ENCODE results near the gene RPL22L1.
"Not testable (repeated sequence)": the region's sequence is repeated elsewhere in the genome, so short reads cannot be mapped to it uniquely, and the experiment has no call there.

Gene RPL22L1

DNA sequence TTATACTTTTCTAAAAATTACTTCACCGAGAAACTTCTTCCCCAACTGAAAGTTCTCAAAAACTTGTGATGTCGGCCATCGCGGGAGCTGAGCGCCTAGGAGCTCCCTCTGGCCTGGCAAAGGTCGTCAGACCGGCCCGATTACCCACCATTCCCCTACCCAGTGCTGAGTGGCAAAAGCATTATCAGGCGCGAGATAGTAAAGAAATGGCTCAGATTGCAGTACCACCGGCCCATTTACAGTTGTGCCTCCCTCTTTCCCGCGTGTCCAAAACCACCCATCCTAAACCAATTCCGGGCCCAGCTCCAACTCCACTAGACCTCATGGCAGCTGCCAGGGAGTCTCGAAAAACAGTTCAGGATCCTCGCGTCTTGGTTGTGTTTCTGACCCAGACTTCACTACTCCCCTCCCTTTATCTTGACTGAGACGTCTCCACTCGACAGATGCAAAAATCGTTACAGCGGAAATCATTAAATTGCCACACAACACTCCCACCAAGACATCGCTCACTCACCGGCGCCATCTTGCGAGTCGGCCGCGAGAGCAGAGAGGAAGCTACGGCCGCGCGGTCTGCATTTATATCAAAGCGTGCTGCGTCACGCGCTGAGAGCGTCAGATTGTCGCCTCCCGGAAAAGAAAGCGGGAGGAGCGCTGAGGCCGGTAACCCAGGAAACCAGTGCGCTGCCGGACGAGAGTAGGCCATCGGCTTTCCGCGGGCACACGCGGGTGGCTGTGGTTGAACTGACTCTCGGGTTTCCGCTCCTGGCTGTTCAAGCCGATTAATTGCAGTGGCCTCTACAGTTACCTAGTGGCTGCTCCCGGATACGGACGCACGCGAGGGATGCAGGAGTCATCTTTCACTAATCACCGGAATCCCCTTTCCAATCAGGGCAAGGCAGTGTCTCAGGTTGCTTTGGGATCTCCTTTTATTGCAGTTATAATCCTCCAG is at the start of gene RPL22L1:
Gene RPL22L1 (minus strand): TSS at position 551 of the 949 bp plus-strand sequence. CDS start 28 bp downstream, at position 523.
- DNase-seq (ENCODE audit: low spot score), result peak; percentile 95
- peak; percentile 90 for FAIRE-seq

DNA sequence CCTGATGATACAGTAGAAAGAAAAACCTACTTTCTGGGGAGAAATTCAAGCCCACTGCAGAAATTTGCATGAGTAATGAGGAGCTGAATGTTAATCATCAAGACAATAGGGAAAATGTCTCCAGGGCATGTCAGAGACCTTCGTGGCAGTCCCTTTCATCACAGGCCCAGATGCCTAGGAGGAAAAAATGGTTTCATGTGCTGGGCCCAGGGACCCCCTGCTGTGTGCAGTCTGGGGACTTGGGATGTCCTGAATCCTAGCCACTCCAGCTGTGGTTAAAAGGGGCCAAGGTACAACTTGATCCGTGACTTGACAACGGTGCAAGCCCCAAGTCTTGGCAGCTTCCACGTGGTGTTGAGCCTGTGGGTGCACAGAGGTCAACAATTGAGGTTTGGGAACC is 48.7 kb upstream of the RPL22L1 start:
- FAIRE-seq (no peak), DNase-seq (ENCODE audit: low spot score) (no peak)

GRCh38 chr3:170914690-170915089 is 44.7 kb upstream of the RPL22L1 start:
- DNase-seq (ENCODE audit: low spot score), result no peak
- no peak for FAIRE-seq

GRCh38 chr3:170914212-170914611 is 44.2 kb upstream of the RPL22L1 start:
- FAIRE-seq, result no peak

GRCh38 chr3:170911051-170911450 is 41.1 kb upstream of the RPL22L1 start:
- DNase-seq (ENCODE audit: low spot score) (no peak), FAIRE-seq (no peak)

More at GRCh38 chr3:170914212-170914611, 44.2 kb upstream of the RPL22L1 start:
- DNase-seq (ENCODE audit: low spot score), result no peak

GRCh38 chr3:170910542-170910941 is 40.5 kb upstream of the RPL22L1 start:
- DNase-seq (ENCODE audit: low spot score) (peak; percentile 37), FAIRE-seq (peak; percentile 40)

- peak; percentile 94 for FAIRE-seq
- DNase-seq (ENCODE audit: low spot score), result peak; percentile 97
Measured at GRCh38 chr3:170909129-170909903, 39.3 kb upstream of the RPL22L1 start.

DNA sequence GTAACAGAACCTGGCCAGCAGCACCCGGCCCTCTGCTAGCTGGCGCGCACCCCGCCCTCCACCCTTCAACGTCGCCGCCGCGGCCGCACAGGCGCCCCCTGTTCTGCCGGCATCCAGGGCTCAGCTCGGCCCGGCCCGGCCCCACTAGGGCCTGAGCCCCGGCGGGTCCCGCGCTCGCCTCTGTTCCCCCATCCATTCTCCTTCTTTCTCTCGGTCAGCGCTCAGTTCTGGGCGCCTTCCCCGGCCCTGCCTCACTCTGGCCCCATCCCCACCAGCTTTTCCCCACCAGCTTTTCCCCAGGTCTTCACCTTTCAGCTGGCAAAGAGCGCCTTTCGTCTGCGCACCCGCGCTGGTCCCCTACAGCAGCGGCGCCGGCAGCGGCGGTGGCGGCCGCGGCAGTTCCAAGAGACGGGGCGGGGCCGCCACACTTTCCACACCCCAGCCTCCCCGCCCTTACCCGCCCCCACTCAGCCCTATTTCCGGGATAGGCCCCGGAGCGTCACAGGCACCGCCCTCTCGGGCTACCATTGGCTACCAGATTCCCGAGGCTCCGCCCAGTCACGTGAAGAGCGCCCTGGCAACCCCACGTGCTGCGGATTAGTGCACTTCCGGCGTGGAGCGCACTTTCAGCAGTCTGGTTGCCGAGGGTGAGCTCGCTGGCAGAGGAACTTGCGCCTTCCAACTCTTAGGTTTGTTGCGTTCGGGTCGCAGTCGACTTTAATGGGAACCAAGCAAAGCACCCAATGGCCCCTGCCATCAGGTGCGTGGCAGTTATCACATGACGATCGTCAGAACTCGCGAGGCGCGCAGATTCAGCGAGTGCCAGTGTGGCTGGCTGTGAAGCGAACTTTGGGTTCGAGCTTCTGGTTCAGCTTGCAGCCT is 38.5 kb upstream of the RPL22L1 start, which contains the start of gene EIF5A2:
Gene EIF5A2 (minus strand): TSS at position 403 of the 882 bp plus-strand sequence. CDS start 831 bp downstream, outside the sequence.
- DNase-seq (ENCODE audit: low spot score), result peak; percentile 92
- no peak for FAIRE-seq

DNA sequence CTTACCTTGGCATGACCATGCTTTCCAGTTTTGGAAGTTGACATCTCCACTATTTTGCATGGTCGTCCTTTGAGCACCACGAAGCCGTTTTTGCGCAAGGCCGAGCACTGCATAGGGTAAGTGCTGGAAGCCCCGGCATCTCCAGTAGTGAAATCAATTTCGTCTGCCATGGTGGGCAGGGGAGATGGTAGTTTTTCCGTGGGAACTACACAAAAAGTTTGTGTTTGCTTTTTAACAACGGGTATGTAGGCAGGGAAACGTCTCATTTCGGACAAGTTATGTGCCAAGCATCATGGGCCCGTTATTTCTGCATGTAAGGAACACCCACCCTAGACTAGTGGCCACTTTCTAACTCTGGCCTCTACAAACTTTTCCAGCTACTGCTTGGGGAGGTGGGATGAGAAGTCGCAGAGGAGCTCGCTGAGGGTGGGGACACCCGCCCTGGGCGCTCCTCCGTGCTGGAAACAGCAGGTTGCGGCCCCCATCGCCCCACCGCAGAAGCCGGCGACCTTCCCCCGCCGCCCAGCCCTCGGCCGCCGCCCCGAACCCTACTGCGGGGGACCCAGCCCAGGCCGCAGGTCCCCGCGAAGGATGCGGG is 37.7 kb upstream of the RPL22L1 start:
- DNase-seq (ENCODE audit: low spot score) (no peak), FAIRE-seq (no peak)

DNA sequence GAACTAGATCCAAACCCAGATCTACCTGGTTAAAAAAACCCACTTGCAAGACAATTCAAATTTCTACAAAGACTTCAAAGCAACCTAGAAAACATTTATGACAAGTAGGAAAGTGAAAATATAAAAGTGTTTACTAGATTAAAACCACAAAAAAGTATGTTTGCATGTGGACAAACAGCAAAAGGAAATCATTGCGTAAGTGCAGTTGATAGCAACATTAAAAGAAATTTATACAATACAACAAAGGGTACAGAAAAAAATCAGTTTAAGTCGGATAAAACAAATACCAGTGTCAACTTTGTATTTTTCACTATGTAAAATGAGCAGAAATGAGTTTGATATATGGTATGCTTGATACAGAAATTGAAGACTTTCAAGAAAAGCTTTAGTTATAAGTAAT is 35.9 kb upstream of the RPL22L1 start:
- no peak for FAIRE-seq
- DNase-seq (ENCODE audit: low spot score), result no peak

DNA sequence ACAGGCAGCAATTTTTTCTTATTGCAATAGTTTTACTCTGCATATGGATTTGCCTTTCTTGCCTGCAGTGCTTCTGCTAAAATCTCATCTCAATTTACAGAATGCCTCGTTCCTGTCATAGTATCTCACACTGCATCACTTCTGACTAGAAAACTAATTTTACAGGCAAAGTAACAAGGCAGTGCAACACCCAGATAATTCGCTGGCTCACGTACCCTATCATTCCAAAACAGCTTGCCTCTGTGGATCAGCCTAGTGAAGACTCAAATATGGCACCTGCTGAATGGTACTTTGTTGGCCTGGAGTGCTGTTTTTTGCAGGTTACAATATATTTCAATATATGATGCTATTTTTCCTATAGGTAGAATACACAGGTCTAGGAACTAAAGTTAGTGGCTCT is 33.1 kb upstream of the RPL22L1 start:
- no peak for DNase-seq (ENCODE audit: low spot score)
- no peak for FAIRE-seq

- DNase-seq (ENCODE audit: low spot score), result no peak
- no peak for FAIRE-seq
Measured at GRCh38 chr3:170899455-170899854, 29.5 kb upstream of the RPL22L1 start.

DNA sequence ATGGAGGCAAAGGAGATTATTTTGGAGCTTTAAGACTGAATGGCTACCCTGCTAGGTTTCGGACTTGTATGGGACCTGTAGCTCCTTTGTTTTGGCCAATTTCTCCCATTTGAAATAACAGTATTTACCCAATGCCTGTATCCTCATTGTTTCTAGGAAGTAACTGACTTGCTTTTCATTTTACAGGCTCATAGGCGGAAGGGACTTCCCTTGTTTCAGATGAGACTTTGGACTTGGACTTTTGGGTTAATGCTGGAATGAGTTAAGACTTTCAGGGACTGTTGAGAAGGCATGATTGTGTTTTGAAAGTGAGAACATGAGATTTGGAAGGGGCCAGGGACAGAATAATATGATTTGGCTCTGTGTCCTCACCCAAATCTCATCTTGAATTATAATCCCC is 28.0 kb upstream of the RPL22L1 start:
- FAIRE-seq (no peak), DNase-seq (ENCODE audit: low spot score) (no peak)

DNA sequence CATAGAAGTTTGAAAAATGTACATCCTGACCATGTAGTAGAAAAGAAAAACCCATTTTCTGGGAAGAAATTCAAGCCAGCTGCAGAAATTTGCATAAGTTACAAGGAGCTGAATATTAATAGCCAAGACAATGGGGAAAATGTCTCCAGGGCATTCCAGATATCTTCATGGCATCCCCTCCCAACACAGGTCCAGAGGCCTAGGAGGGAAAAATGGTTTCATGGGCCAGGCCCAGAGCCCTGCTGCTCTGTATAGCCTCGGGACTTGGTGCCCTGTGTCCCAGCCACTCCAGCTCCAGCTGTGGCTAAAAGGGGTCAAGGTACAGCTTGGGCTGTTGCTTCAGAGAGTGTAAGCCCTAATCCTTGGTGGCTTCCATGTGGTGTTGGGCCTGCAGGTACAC is 27.2 kb upstream of the RPL22L1 start:
- DNase-seq (ENCODE audit: low spot score); FAIRE-seq: not testable (repeated sequence)

DNA sequence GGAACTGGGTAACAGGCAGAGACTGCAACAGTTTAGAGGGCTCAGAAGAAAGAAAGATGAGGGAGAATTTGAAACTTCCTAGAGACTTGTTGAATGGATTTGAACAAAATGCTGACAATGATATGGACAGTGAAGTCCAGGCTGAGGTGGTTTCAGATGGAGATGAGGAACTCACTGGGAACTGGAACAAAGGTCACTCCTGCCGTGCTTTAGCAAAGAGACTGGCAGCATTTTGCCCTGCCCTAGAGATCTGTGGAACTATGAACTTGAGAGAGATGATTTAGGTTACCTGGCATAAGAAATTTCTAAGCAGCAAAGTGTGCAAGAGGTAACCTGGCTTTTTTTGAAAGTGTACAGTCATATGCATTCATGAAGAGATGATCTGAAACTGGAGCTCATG is 26.8 kb upstream of the RPL22L1 start:
- FAIRE-seq, result no peak
- no peak for DNase-seq (ENCODE audit: low spot score)

GRCh38 chr3:170896333-170896732 is 26.3 kb upstream of the RPL22L1 start:
- FAIRE-seq, result not testable (repeated sequence)

DNA sequence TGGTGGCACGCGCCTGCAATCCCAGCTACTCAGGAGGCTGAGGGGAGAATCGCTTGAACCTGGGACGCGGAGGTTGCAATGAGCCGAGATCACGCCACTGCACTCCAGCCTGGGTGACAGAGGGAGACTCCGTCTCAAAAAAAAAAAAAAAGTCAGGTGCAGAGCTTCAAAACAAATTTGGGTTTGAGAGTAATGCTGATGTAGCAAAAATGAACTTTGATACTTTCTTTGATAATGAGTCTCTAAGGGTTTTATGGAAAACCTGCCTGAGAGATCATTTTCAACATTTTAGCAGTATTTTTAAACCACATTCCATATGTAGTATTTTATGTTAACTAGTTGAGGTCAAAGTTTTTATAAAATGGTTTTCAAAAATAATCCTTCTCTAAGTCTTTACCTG is 23.9 kb upstream of the RPL22L1 start:
- DNase-seq (ENCODE audit: low spot score), result no peak
- no peak for FAIRE-seq

More at GRCh38 chr3:170896333-170896732, 26.3 kb upstream of the RPL22L1 start:
- DNase-seq (ENCODE audit: low spot score), result not testable (repeated sequence)

GRCh38 chr3:170889630-170890029 is 19.6 kb upstream of the RPL22L1 start:
- FAIRE-seq (no peak), DNase-seq (ENCODE audit: low spot score) (no peak)

- DNase-seq (ENCODE audit: low spot score), result no peak
- no peak for FAIRE-seq
Measured at GRCh38 chr3:170889132-170889531, 19.1 kb upstream of the RPL22L1 start.

GRCh38 chr3:170884109-170884930 is 14.3 kb upstream of the RPL22L1 start:
- DNase-seq (ENCODE audit: low spot score), result not testable (repeated sequence)
- FAIRE-seq, result peak; percentile 5

All from RCC 7860 (cell line).